Keratinocyte (primary cell): ENCODE measurements around the gene BRD8.

Source experiments
- CTCF ChIP-seq, 3 experiments: IDR thresholded peaks in 1 of 3; conservative IDR thresholded peaks in 1 of 3; optimal IDR thresholded peaks in 1 of 3; 2 replicates in 2 of 3; 3 replicates in 1 of 3; pipeline versions ENCODE3 to v1.5.1; 2011; ENCODE audit warnings: low read length in 3 of 3, mild to moderate bottlenecking in 3 of 3, moderate library complexity in 2 of 3, control low read depth in 1 of 3, inconsistent platforms in 1 of 3; ENCODE audit not compliant: insufficient read depth in 2 of 3; ENCODE audit errors: extremely low read depth in 1 of 3
- EZH2 ChIP-seq: IDR thresholded peaks from one replicate; pipeline ENCODE4 v1.6.1; 2012; ENCODE audit warnings: inconsistent platforms, mild to moderate bottlenecking, low read length, moderate library complexity

- TF ChIP-seq CTCF (optimal IDR thresholded peaks at IDR 0.05 in 1 of 3, IDR thresholded peaks at IDR 0.05 in 1 of 3, conservative IDR thresholded peaks at IDR 0.05 in 1 of 3; ENCODE audit: extremely low read depth in 1 of 3, insufficient read depth in 2 of 3, low read length in 3 of 3) (no peak), EZH2 (no peak)
These were observed 20.8 kb downstream of the BRD8 start for GRCh38 chr5:138157626-138158025.
